AG04449 (cell line): ENCODE results near the gene BRME1.

Source experiments
- CTCF ChIA-PET: fragments of 350-600 bp; formaldehyde crosslinking; extraction: SDS; loops from one replicate; lab custom pipeline; 2021; ENCODE audit warnings: antibody characterized with exemption; lab: Yijun Ruan, JAX
- POLR2A ChIA-PET: fragments of 400-600, 350-600 bp; formaldehyde crosslinking; extraction: SDS; loops from one replicate; lab custom pipeline; 2020; ENCODE audit warnings: antibody characterized with exemption, inconsistent platforms; lab: Yijun Ruan, JAX
- DNase-seq: peaks from one replicate; pipeline ENCODE4 v3.0.0-alpha.2; 2010; ENCODE audit warnings: low read depth, low spot score
- H3K4me3 ChIP-seq: 2 replicates; pipeline ENCODE4 v1.5.1; 2011; ENCODE audit warnings: low read depth, mild to moderate bottlenecking, control low read depth, low read length
- CTCF ChIP-seq: IDR thresholded peaks from one replicate; pipeline ENCODE4 v1.5.1; 2011; ENCODE audit warnings: mild to moderate bottlenecking, moderate library complexity, low read length, control low read depth, inconsistent platforms; ENCODE audit not compliant: insufficient read depth; ENCODE audit errors: missing control alignments

BRME1 gene

GRCh38 chr19:13872695-13873389, 33.1 kb downstream of the BRME1 start:
- DNase-seq: no peak
- TF ChIP-seq CTCF: no peak
- POLR2A ChIA-PET: no interaction called here
- H3K4me3 ChIP-seq: peak overlapping the region; percentile 18; the same call in 1 of the 2 replicates
- CTCF ChIA-PET: interaction anchor here (0.8 to 5.7 kb wide), 11 partner anchors 8 to 476 kb away, joined by 3 to 29 read pairs (median 4); partner anchors contain the start of gene IL27RA

- no peak for DNase-seq
- POLR2A ChIA-PET: interaction anchor here (0.7 kb wide), 2 partner anchors 68 to 75 kb away, joined by 3 read pairs; no protein-coding TSS in a partner anchor
- no peak for TF ChIP-seq CTCF
- no peak overlapping the region for H3K4me3 ChIP-seq
- CTCF ChIA-PET: interaction anchor here (0.7 to 5.7 kb wide), 10 partner anchors 8 to 242 kb away, joined by 3 to 29 read pairs (median 4); partner anchors contain the start of gene IL27RA
These were observed 33.6 kb downstream of the BRME1 start for GRCh38 chr19:13872339-13872694.

- no peak overlapping the region for H3K4me3 ChIP-seq
- POLR2A ChIA-PET: interaction anchor here (0.7 kb wide), 1 partner anchor 17 kb away, joined by 3 read pairs; no protein-coding TSS in a partner anchor
- TF ChIP-seq CTCF: no peak
- CTCF ChIA-PET: interaction anchor here (0.8 to 5.7 kb wide), 8 partner anchors 8 to 266 kb away, joined by 4 to 29 read pairs (median 5); partner anchors contain the start of gene ASF1B
- no peak for DNase-seq
These were observed 35.0 kb downstream of the BRME1 start for GRCh38 chr19:13870873-13871272.

GRCh38 chr19:13869281-13869680, 36.6 kb downstream of the BRME1 start:
- no peak for DNase-seq
- ChIA-PET CTCF (interaction anchor here (0.7 to 2.6 kb wide), 4 partner anchors 10 to 206 kb away, joined by 3 to 8 read pairs (median 5); no protein-coding TSS in a partner anchor), POLR2A (interaction anchor here (0.8 kb wide), 1 partner anchor 30 kb away, joined by 3 read pairs; no protein-coding TSS in a partner anchor)
- no peak overlapping the region for H3K4me3 ChIP-seq
- no peak for TF ChIP-seq CTCF

GRCh38 chr19:13868663-13869062, 37.3 kb downstream of the BRME1 start:
- ChIA-PET CTCF (interaction anchor here (1.1 to 3.4 kb wide), 6 partner anchors 10 to 207 kb away, joined by 3 to 13 read pairs (median 6); no protein-coding TSS in a partner anchor), POLR2A (interaction anchor here (0.6 kb wide), 1 partner anchor 67 kb away, joined by 3 read pairs; no protein-coding TSS in a partner anchor)
- DNase-seq: no peak
- no peak overlapping the region for H3K4me3 ChIP-seq
- no peak for TF ChIP-seq CTCF

- DNase-seq: no peak
- no peak for TF ChIP-seq CTCF
- ChIA-PET CTCF (interaction anchor here (1.0 to 3.4 kb wide), 2 partner anchors 30 to 81 kb away, joined by 4 to 13 read pairs; no protein-coding TSS in a partner anchor), POLR2A (interaction anchor here (0.8 to 9.0 kb wide), 2 partner anchors 29 to 72 kb away, joined by 3 to 149 read pairs; partner anchors contain the start of gene ZSWIM4)
- H3K4me3 ChIP-seq: peak overlapping the region; percentile 61
These were observed 39.4 kb downstream of the BRME1 start for GRCh38 chr19:13866463-13867046.
